Stimulated activated CD4-positive, alpha-beta T cell treated with anti-CD3 and anti-CD28 coated beads, Interleukin-1b, Interleukin-23, amount 100 ng/mL, for 4 hours (primary cell): ENCODE measurements around the gene TNNI3K.

Experiments
- DNase-seq, 2 donors: peaks; one replicate each; pipeline ENCODE4 v3.0.0-alpha.2; 2020; ENCODE audit warnings: low read depth in 2 of 2

Gene TNNI3K

GRCh38 chr1:74434321-74434720, 199.1 kb downstream of the TNNI3K start:
- DNase-seq, result no peak

GRCh38 chr1:74436078-74436477, 200.9 kb downstream of the TNNI3K start:
- DNase-seq, result no peak

- DNase-seq, result no peak
Observed at GRCh38 chr1:74437035-74437434, 201.8 kb downstream of the TNNI3K start.

- DNase-seq, result no peak
Observed at GRCh38 chr1:74452035-74452434, 216.8 kb downstream of the TNNI3K start.

GRCh38 chr1:74453277-74453676, 218.1 kb downstream of the TNNI3K start:
- DNase-seq, result no peak

GRCh38 chr1:74455390-74455789, 220.2 kb downstream of the TNNI3K start:
- no peak for DNase-seq

- no peak for DNase-seq
Observed at GRCh38 chr1:74457253-74457652, 222.1 kb downstream of the TNNI3K start.

GRCh38 chr1:74463333-74463988, 228.3 kb downstream of the TNNI3K start:
- no peak for DNase-seq

- DNase-seq, result no peak
Observed at GRCh38 chr1:74464037-74464436, 228.8 kb downstream of the TNNI3K start.

- no peak for DNase-seq
Observed at GRCh38 chr1:74465193-74465681, 230.1 kb downstream of the TNNI3K start.

GRCh38 chr1:74467786-74468377, 232.7 kb downstream of the TNNI3K start:
- no peak for DNase-seq

GRCh38 chr1:74468982-74469603, 233.9 kb downstream of the TNNI3K start:
- DNase-seq, result no peak

- no peak for DNase-seq
Observed at GRCh38 chr1:74470251-74470650, 235.1 kb downstream of the TNNI3K start.

GRCh38 chr1:74470936-74471335, 235.7 kb downstream of the TNNI3K start:
- DNase-seq, result no peak

- no peak for DNase-seq
Observed at GRCh38 chr1:74471470-74471869, 236.3 kb downstream of the TNNI3K start.

GRCh38 chr1:74474585-74474984, 239.4 kb downstream of the TNNI3K start:
- DNase-seq, result no peak

- no peak for DNase-seq
Observed at GRCh38 chr1:74478979-74479378, 243.8 kb downstream of the TNNI3K start.

- DNase-seq, result no peak
Observed at GRCh38 chr1:74480068-74480467, 244.9 kb downstream of the TNNI3K start.

GRCh38 chr1:74481607-74482006, 246.4 kb downstream of the TNNI3K start:
- no peak for DNase-seq

- no peak for DNase-seq
Observed at GRCh38 chr1:74485622-74486021, 250.4 kb downstream of the TNNI3K start.

- no peak for DNase-seq
Observed at GRCh38 chr1:74486036-74486435, 250.8 kb downstream of the TNNI3K start.

- DNase-seq, result no peak
Observed at GRCh38 chr1:74496669-74497068, 261.5 kb downstream of the TNNI3K start.

- no peak for DNase-seq
Observed at GRCh38 chr1:74498901-74499300, 263.7 kb downstream of the TNNI3K start.
